GM19397 (cell line): ENCODE results near the gene PRPSAP1.

Experiments used
- ATAC-seq: cut with Tn5 transposase; IDR thresholded peaks from one replicate; pipeline ENCODE4 v1.9.1; 2021; ENCODE audit warnings: mild to moderate bottlenecking, moderate library complexity; ENCODE audit not compliant: unreplicated experiment

The PRPSAP1 gene

GRCh38 chr17:76383546-76384221 lies 30.0 kb upstream of the PRPSAP1 start:
- no peak for ATAC-seq

GRCh38 chr17:76382803-76383545 lies 29.3 kb upstream of the PRPSAP1 start:
- ATAC-seq: no peak

GRCh38 chr17:76382351-76382802 lies 28.7 kb upstream of the PRPSAP1 start:
- ATAC-seq: no peak

- ATAC-seq: no peak
These were observed 28.1 kb upstream of the PRPSAP1 start for GRCh38 chr17:76381633-76382350.

- no peak for ATAC-seq
These were observed 26.1 kb upstream of the PRPSAP1 start for GRCh38 chr17:76379646-76380376.

- ATAC-seq: no peak
These were observed 25.5 kb upstream of the PRPSAP1 start for GRCh38 chr17:76379275-76379641.

GRCh38 chr17:76378548-76379274 lies 25.0 kb upstream of the PRPSAP1 start:
- ATAC-seq: no peak

GRCh38 chr17:76376318-76377133 lies 22.8 kb upstream of the PRPSAP1 start:
- ATAC-seq: no peak

- no peak for ATAC-seq
These were observed 18.2 kb upstream of the PRPSAP1 start for GRCh38 chr17:76371656-76372628.

GRCh38 chr17:76370261-76370993 lies 16.7 kb upstream of the PRPSAP1 start:
- no peak for ATAC-seq

GRCh38 chr17:76369804-76370203 lies 16.1 kb upstream of the PRPSAP1 start:
- no peak for ATAC-seq

- ATAC-seq: no peak
These were observed 15.7 kb upstream of the PRPSAP1 start for GRCh38 chr17:76369379-76369778.

GRCh38 chr17:76368545-76368944 lies 14.8 kb upstream of the PRPSAP1 start:
- no peak for ATAC-seq

GRCh38 chr17:76367642-76368041 lies 13.9 kb upstream of the PRPSAP1 start:
- ATAC-seq: no peak

- ATAC-seq: no peak
These were observed 12.5 kb upstream of the PRPSAP1 start for GRCh38 chr17:76366247-76366646.

- ATAC-seq: no peak
These were observed 11.7 kb upstream of the PRPSAP1 start for GRCh38 chr17:76365256-76365903.

- ATAC-seq: no peak
These were observed 9.6 kb upstream of the PRPSAP1 start for GRCh38 chr17:76363107-76363842.
